Measurements from ENCODE around the gene ARMC3.

DNA sequence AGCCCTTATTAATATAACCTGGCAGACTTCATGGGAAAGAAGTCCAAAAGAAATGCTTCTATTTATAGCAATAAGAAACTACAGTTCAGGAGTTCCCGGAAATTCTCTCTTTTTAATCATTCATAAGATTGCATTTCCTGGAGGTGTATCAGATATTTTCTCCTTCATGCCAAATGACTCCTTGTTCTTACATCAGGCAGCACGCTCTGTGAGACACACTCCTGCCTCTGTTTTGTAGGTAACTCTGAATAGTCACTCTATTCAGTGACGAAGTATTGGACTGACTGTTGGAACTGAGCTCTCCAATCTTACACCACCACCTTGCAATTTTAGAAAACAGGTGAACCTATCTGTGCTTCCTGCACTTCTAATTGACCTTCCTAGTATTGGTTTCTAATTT, 88.8 kb downstream of the ARMC3 start:
- no peak for TF ChIP-seq CTCF (IDR thresholded peaks at IDR 0.05)
- no peak for TF ChIP-seq EZH2 (IDR thresholded peaks at IDR 0.05; ENCODE audit: borderline replicate concordance, insufficient read depth, low read depth, low read length, poor library complexity, severe bottlenecking)
